ENCODE measurements around the gene HYAL3.

Gene HYAL3

DNA sequence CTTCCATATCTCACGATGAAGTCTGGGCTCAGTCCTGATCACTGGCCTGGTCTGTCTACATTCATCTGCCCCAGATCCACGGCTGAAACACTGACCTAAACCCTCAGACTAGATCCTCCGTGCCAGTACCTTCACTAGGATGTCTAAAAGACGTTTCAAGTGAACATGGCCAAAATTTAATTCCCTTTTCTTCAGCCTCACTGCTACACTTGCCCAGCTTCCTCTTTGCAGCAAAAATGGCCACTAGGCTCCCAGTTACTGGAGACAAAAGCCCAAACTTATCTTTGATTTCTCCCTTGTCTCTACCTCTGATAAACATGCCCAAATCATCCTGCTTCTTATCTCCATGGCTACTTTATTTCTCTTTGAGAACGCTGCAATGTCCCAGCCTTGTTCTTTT is 39.8 kb upstream of the HYAL3 start:
- TF ChIP-seq JUND (IDR thresholded peaks at IDR 0.05; ENCODE audit: low read depth), result no peak
- in situ Hi-C loops (cut with HindIII; ENCODE audit: low pct_unique_long_range_greater_than_20kb, low sequenced_read_pairs), result no loop called here
- DNase-seq (ENCODE audit: low read depth in 1 of 2, low spot score in 1 of 2), result no peak

DNA sequence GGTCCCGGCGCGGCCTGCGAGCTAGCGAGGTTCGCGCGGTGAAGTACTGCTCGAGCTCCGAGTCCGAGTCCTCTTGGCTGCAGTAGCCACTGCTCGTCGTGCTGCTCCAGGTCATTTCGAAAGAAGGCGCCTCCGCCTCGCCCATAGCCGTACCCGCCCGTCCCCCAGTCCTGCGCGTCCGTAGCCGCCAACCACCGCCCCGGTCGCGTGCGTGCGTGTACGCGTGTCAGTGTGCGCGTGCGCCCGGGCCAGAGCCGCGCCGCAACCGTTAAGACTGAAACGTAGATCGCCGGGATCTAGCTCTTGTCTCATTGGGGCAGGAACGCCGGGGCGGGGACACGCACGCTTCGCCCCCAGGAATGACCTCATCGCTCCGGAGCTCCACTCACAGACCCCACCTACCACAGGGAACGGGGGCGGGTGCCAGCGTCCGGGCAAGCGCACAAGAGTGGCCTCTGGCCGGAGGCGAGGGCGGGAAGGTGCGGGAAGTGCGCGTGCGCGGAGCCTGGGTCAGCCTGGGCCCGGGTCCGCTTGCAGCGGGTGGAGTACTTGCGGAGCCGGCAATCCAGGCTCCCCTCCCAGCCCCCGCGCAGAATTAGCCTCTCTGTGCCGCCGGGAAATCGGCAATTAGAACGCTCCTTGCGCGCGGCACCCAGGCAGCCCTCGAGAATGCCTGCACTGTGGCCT is 38.1 kb upstream of the HYAL3 start:
- TF ChIP-seq JUND (IDR thresholded peaks at IDR 0.05; ENCODE audit: low read depth), result no peak
- DNase-seq (ENCODE audit: low read depth in 1 of 2, low spot score in 1 of 2), result peak; percentile 97 to 98
- in situ Hi-C loops (cut with HindIII; ENCODE audit: low pct_unique_long_range_greater_than_20kb, low sequenced_read_pairs), result no loop called here

DNA sequence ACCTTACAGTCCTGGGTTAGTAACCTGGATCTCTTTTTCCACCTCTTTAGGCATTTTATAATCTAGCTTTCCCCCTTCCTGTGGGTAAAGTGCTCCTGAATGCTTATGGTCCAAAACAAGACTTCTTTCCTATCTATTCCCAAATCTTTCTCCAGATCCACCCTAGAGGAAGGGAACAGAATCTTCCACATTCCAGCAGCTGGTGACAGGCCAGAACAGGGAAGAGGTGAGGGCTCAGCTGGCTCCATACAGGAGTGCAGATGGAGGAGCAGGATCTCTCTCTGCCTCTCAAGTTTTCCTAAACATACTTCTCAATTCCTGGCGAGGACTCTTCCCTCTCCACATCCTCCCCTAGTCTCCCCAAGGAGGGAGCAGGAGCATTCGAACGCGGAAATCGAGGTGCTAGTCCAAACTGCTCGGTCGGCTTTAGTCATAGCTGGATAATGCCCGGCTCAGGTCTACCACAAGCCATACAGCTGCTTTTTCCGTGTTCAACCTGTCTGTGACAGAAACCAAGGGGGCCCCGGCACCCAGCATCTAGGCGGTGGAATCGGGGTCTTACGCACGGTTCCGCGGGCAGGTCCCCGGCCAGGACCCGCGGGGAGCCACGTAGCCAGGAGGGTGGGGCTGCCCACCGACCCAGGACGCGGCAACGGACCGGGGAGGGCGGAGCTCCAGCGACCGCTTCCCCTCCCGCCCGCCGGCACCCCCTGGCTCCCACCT is 37.4 kb upstream of the HYAL3 start:
- in situ Hi-C loops (cut with HindIII; ENCODE audit: low pct_unique_long_range_greater_than_20kb, low sequenced_read_pairs), result no loop called here
- TF ChIP-seq JUND (IDR thresholded peaks at IDR 0.05; ENCODE audit: low read depth), result no peak
- peak in 1 of 2 experiments; percentile 58 for DNase-seq (ENCODE audit: low read depth in 1 of 2, low spot score in 1 of 2)

DNA sequence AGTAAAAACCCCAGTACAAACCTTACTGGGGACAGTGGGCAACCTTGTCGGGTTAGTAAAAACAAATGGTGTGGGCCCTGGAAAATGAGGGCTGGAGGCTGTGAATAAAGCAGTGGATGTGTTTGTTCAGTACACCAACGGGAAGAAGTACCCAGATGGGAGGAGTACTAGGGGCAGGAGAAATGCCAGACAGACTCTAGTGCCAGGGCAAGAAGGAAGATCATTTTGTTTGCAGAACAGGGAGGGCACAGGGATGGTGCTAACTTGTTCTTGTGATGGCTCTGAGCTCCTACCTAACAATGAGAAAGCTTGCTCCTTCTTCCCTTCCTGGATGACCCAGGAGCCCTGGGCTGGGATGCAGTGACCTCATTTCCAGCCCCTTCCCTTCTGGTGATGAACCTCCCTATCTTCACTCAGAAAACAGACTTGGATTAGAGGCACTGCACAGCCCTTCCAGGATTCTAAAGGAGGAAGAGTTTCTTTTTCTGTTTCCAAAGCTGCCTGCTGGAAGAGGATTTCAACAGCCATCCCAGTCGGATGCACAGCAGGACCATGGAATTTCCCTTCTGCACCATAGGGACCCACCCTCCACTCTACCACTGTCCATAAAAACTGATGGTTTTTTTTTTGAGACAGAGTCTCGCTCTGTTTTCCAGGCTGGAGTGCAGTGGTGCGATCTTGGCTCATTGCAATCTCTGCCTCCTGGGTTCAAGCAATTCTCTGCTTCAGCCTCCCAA is 35.3 kb upstream of the HYAL3 start:
- no peak for TF ChIP-seq JUND (IDR thresholded peaks at IDR 0.05; ENCODE audit: low read depth)
- in situ Hi-C loops (cut with HindIII; ENCODE audit: low pct_unique_long_range_greater_than_20kb, low sequenced_read_pairs), result no loop called here
- DNase-seq (ENCODE audit: low read depth in 1 of 2, low spot score in 1 of 2), result no peak

DNA sequence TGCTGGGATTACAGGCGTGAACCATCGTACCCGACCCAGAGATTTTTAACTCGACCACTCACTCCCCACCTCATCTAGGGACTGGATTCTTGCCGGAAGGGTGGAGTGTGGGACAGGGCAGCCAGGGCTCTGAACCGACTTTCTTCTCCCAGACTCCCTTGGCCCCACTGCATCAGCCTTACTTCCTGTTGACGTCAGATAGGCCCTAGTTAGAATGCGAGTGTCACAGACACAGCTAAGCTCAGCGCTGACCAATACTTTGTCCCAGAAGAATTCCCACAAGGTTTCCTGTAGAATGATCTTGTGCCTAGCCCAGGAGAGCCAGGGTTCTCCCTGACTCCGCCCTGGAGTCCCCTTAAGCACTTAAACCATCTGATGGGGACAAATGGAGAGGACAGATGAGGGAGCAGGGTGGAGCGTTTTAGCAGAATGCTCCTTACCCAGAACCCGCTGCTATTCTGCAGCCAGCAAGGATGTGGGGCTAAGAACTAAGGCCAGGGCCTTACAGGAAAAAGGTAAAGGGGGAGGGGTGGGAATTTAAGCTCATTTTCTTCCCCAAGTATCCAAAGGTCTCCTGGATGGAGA is 34.6 kb upstream of the HYAL3 start:
- in situ Hi-C loops (cut with HindIII; ENCODE audit: low pct_unique_long_range_greater_than_20kb, low sequenced_read_pairs), result no loop called here
- TF ChIP-seq JUND (IDR thresholded peaks at IDR 0.05; ENCODE audit: low read depth), result no peak
- no peak for DNase-seq (ENCODE audit: low read depth in 1 of 2, low spot score in 1 of 2)

DNA sequence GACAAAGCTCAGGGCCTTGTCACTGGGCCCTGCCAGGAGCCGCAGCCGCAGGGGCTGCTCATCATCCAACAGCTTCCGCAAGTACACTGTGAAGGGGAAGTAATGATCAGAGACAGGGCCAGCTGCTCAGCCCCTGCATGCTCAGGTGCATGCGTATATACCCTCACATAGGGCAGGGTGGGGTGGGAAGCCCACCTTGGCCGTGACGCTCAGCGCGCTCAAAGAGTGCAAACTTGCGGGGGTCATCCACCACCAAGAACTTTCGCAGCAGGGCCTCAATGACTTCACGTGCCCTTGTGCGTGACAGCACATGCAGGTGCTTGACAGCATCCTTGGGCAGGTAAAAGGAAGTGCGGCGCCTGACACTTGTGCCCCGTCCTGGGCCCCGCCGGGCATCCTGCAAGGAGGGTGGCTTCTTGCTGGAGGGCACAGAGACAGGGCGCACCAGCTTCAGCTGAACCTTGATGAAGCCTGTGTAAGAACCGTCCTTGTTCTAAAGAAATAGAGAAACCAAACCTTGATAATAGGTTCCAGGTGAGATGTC is 32.2 kb upstream of the HYAL3 start:
- in situ Hi-C loops (cut with HindIII; ENCODE audit: low pct_unique_long_range_greater_than_20kb, low sequenced_read_pairs), result no loop called here
- DNase-seq (ENCODE audit: low read depth in 1 of 2, low spot score in 1 of 2), result no peak
- TF ChIP-seq JUND (IDR thresholded peaks at IDR 0.05; ENCODE audit: low read depth), result no peak

DNA sequence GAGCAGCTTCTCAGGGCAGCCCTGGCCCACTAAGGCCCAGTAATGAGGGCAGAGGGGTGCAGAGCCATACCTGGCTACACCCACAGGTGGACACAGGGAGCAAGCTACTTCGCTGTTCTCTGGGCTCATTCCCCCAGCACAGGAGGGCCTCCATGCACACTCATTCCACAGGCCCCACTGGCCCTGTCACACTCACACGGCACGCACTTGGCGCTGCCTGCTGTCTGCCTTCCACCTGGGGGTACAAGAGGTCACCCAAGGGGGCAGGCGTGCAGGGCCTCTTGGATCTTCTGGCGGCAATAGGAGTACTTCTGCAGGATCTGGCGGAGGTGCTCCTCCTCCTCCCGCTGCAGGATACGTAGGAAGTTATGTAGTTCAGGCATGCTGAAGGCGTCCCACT is 31.1 kb upstream of the HYAL3 start:
- no peak for TF ChIP-seq JUND (IDR thresholded peaks at IDR 0.05; ENCODE audit: low read depth)

DNA sequence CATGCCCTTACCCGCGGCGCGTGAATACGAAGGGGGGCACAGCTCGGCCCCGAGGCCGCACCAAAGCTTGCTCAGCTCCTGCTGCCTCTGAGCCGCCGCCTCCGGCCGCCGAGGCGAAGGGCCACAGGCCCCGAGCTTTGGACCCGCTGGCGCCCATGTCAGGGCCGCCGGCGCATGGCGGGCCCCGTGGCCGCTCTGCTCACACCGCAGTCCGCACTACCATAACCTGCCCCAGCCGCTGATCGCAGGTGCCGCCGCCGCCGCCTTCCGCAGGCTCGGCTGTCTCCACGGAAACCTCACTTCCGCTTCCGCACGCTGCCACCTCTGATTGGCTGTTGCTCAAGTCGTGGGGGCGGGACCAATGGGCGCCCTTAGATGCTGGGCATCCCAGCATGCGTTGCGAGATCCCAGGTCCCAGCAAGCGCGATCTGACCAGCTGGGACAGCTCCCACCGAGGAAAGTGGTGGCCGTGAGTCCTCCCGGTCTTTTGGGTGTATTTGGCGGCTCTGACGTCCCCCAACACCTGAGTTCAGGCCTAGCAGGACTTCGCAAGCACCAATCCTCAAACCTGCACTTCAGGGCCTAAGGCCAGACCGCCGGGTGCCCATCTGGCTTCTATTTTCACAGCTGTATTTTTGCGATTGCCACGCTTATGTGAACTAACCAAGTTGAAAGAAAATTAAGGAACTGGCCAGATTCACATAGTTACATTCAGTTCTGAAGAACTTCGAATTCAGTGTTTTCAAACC is 28.9 kb upstream of the HYAL3 start, which contains the start of gene TUSC2:
Gene TUSC2 (minus strand): TSS at position 281 of the 749 bp plus-strand sequence. CDS start 124 bp downstream, at position 157.
- peak; percentile 95 to 96 for DNase-seq (ENCODE audit: low read depth in 1 of 2, low spot score in 1 of 2)
- in situ Hi-C loops (cut with HindIII; ENCODE audit: low pct_unique_long_range_greater_than_20kb, low sequenced_read_pairs), result no loop called here
- no peak for TF ChIP-seq JUND (IDR thresholded peaks at IDR 0.05; ENCODE audit: low read depth)

More for the DNA sequence above, 31.1 kb upstream of the HYAL3 start:
- in situ Hi-C loops (cut with HindIII; ENCODE audit: low pct_unique_long_range_greater_than_20kb, low sequenced_read_pairs), result no loop called here
- DNase-seq (ENCODE audit: low read depth in 1 of 2, low spot score in 1 of 2), result no peak

DNA sequence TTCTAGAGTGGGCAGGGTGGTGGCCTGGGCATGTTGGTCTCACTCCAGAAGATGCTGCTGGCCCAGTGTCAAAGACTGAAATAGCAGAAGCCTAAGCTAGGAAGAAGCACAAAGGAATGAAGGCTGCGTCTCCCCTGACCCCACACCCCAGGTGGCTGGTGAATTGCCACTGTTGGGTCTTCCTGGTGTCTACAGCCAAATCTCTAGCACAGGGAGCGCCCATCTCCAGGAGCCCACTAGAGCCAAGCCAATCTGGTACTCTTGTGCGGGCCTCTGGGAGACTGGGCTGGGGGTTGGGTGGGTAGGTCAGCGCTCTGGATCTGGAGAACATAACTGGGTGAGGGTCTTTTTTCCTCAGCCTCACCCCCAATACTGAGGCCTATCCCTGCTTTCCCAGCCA is 27.9 kb upstream of the HYAL3 start:
- TF ChIP-seq JUND (IDR thresholded peaks at IDR 0.05; ENCODE audit: low read depth), result no peak
- in situ Hi-C loops (cut with HindIII; ENCODE audit: low pct_unique_long_range_greater_than_20kb, low sequenced_read_pairs), result no loop called here
- no peak for DNase-seq (ENCODE audit: low read depth in 1 of 2, low spot score in 1 of 2)

DNA sequence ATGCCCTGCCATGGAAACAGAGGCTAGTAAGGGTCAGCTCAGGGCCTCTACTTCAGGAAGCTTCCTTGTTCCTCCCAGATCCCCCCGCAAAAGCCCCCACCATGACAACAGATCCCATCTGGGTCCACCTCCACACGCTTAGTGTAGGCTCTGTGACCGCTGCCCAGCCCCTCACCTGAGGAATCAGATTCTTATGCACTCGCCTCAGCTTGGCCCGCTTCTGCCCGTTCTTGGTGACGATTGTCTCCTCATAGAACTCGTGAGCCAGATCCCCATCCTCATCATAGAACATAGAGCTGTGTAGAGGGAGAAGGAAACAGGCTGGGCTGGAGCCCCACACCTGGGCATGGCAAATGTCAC is 27.0 kb upstream of the HYAL3 start:
- DNase-seq (ENCODE audit: low read depth in 1 of 2, low spot score in 1 of 2), result no peak
- in situ Hi-C loops (cut with HindIII; ENCODE audit: low pct_unique_long_range_greater_than_20kb, low sequenced_read_pairs), result no loop called here
- no peak for TF ChIP-seq JUND (IDR thresholded peaks at IDR 0.05; ENCODE audit: low read depth)

DNA sequence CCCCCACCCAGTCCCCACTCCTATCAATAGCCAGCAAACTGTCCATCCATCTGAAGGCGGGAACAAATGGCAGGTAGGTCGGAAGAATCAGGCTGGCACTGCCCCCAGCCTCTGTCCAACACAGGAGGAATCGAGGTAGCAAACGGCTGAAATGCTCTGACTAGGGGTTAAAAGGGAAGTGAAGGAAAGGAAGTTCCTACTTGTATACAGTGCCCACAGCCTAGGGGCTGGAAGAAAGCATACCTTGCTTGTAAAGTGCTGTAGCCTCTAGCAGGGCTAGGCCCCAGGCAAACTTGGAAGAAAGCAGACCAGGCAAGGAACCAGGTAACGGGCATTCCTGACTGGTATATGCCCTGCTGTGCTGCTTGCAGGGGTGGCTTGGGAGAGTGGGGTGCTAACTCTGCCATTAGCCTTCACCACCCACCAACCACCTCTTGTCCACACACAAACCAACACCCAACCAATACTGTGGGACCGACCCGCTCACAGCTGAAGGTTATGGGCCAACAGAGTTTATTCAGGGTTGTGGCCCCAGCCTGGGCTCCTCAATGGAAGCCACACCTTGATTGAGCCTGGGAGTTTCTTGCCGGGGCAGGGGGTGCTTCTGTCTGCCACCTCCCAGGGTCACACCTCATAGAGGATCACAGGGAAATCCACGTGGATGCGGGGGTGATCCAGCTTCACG is 26.4 kb upstream of the HYAL3 start:
- in situ Hi-C loops (cut with HindIII; ENCODE audit: low pct_unique_long_range_greater_than_20kb, low sequenced_read_pairs), result no loop called here

More for the DNA sequence above, 26.4 kb upstream of the HYAL3 start:
- no peak for DNase-seq (ENCODE audit: low read depth in 1 of 2, low spot score in 1 of 2)
- TF ChIP-seq JUND (IDR thresholded peaks at IDR 0.05; ENCODE audit: low read depth), result no peak
